Hypothalamus (tissue), 51 donors: ENCODE measurements around the gene PRX.
A peak's percentile ranks its signal among the peaks of the same experiment; 100 is the strongest.
"Not testable (repeated sequence)": the region's sequence is repeated elsewhere in the genome, so short reads cannot be mapped to it uniquely, and the experiment has no call there.

Experiments used
- DNase-seq, 51 donors: peaks; one replicate each; lab custom pipeline; 2025; lab: John Stamatoyannopoulos, UW

PRX gene

GRCh38 chr19:40370997-40371801 is 42.0 kb downstream of the PRX start:
- DNase-seq = no peak

GRCh38 chr19:40370253-40370652 is 42.9 kb downstream of the PRX start:
- not testable (repeated sequence) for DNase-seq

- DNase-seq = no peak
Measured at GRCh38 chr19:40369797-40370196, 43.4 kb downstream of the PRX start.

GRCh38 chr19:40367577-40368434 is 45.4 kb downstream of the PRX start:
- DNase-seq = no peak

- DNase-seq = peak in 21 of 51 donors; percentile 6 to 75 (median 28)
Measured at GRCh38 chr19:40366697-40367561, 46.2 kb downstream of the PRX start.

- peak in 47 of 51 donors; percentile 5 to 79 (median 48) for DNase-seq
Measured at GRCh38 chr19:40365613-40366401, 47.4 kb downstream of the PRX start.

- DNase-seq = no peak
Measured at GRCh38 chr19:40365010-40365409, 48.2 kb downstream of the PRX start.

GRCh38 chr19:40363069-40363468 is 50.1 kb downstream of the PRX start:
- DNase-seq = no peak

- no peak for DNase-seq
Measured at GRCh38 chr19:40362160-40362559, 51.0 kb downstream of the PRX start.

GRCh38 chr19:40360708-40361241 is 52.4 kb downstream of the PRX start:
- DNase-seq = peak in 2 of 51 donors; percentile 3 to 8

GRCh38 chr19:40360020-40360707 is 53.0 kb downstream of the PRX start:
- no peak for DNase-seq

- peak in 7 of 51 donors; percentile 6 to 29 (median 21) for DNase-seq
Measured at GRCh38 chr19:40358773-40359172, 54.4 kb downstream of the PRX start.

GRCh38 chr19:40357640-40358039 is 55.5 kb downstream of the PRX start:
- no peak for DNase-seq

- DNase-seq = no peak
Measured at GRCh38 chr19:40356681-40357595, 56.2 kb downstream of the PRX start.

- DNase-seq = no peak
Measured at GRCh38 chr19:40355975-40356680, 57.0 kb downstream of the PRX start.

- DNase-seq = peak in 7 of 51 donors; percentile 4 to 63 (median 14)
Measured at GRCh38 chr19:40348961-40349507, 64.1 kb downstream of the PRX start.
